ENCODE results near the gene ISM1.

The ISM1 gene

DNA sequence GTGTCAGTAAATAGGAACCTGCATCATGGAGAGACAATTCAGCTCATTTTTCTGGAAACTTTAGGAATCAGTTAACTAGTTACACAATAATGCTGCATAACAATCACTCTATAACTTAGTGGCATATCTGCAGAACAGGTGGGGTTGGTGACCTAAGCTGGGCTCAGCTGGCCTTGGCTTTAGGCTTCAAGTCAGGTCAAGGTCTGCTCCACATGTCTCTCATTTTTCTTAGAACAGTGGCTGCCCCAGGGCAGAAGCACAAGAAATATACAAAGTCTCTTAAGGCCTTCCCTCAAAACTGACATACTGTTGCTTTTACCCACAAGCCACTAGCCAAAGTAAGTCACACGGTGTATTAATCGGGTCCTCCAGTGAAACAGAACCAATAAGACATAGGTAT, 14.1 kb upstream of the ISM1 start:
- Histone ChIP-seq H3K36me3 (ENCODE audit: control insufficient read depth, insufficient read depth, low read length) (no peaks in the 10 kb centered on the region), H3K27ac (ENCODE audit: low read depth, low read length) (no peak overlapping the region), H3K27me3 (ENCODE audit: control insufficient read depth, insufficient read depth, low read length) (no peaks in the 10 kb centered on the region), H3K4me1 (ENCODE audit: control insufficient read depth, insufficient read depth, low read length) (no peaks in the 10 kb centered on the region), H3K9ac (ENCODE audit: low read length) (no peak overlapping the region), H3K4me3 (ENCODE audit: low read length) (no peak overlapping the region)

DNA sequence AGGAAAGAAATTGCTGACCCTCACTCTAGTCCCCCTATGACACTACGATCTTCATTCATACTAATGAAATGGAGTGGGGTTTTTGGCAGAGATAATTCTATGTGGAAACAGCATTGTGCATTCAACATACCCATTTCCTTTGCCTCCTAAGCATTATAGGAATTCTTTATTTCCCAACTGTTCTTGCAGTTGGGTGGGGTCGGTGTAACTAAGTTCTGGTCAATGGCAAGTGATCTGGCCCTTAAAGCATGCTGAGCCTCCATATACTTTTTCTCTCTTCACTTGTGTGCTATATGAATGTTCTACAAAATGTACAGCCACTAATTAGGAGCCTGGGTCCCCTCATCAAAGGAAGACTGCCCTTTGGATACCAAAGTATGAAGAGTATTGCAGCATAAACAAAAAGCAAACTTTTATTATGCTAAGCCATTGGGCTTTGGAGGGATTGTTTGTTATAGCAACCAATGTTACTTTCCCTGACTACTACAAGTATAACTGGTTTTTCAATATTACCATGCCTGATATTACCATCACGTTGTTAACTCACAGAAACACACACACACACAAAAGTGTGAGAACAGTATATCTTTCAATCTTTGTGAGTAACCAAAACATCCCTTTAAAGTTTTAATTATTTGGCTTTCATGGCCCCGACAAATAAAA, 9.0 kb upstream of the ISM1 start:
- no peaks in the 10 kb centered on the region for H3K36me3 ChIP-seq (ENCODE audit: control insufficient read depth, insufficient read depth, low read length)
- no peaks in the 10 kb centered on the region for H3K27me3 ChIP-seq (ENCODE audit: control insufficient read depth, insufficient read depth, low read length)
- H3K4me3 ChIP-seq (ENCODE audit: low read length), result no peak overlapping the region
- no peak overlapping the region for H3K9ac ChIP-seq (ENCODE audit: low read length)
- H3K27ac ChIP-seq (ENCODE audit: low read depth, low read length), result no peak overlapping the region
- H3K4me1 ChIP-seq (ENCODE audit: control insufficient read depth, insufficient read depth, low read length), result no peaks in the 10 kb centered on the region

DNA sequence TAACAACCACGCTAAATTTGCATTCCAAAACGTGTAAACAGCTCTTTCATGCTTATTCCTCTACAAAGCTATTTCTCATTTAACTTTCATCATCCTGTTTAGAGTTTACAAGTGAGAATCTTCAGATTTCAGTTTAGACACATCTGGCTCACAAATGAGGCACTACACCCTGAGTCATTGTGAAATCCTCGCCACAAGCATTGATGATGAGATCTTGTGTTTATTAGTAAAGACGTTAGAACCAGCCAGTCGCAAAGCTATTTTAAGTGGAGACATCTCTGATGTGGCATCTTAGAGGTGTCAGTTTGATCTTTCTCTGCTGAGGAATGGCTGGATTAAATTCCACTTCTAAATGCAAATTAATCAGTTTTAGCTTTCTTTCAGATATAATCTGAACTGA, 8.3 kb upstream of the ISM1 start:
- Histone ChIP-seq H3K27ac (ENCODE audit: low read depth, low read length) (no peak overlapping the region), H3K4me3 (ENCODE audit: low read length) (no peak overlapping the region), H3K27me3 (ENCODE audit: control insufficient read depth, insufficient read depth, low read length) (no peaks in the 10 kb centered on the region), H3K9ac (ENCODE audit: low read length) (no peak overlapping the region), H3K36me3 (ENCODE audit: control insufficient read depth, insufficient read depth, low read length) (no peaks in the 10 kb centered on the region), H3K4me1 (ENCODE audit: control insufficient read depth, insufficient read depth, low read length) (no peaks in the 10 kb centered on the region)

DNA sequence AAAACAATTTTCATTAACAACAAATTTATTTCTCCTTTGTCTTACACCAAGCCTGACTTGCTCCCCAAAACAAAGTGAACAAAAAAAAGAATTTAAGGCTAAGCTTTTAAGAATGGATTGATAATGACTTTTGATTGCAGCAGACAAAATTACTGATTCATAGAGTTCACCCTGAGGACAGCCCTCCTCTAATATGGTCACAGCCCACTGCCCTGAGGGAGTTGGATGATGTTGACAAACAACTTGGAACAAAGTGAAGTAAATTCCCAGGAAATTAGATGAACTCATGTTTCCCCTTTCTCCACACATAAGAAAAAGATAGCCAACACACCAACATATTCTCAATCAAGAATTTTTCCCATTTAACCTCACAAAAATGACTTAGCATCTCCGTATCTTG, 7.7 kb upstream of the ISM1 start:
- H3K4me3 ChIP-seq (ENCODE audit: low read length), result no peak overlapping the region
- H3K27ac ChIP-seq (ENCODE audit: low read depth, low read length), result no peak overlapping the region
- H3K4me1 ChIP-seq (ENCODE audit: control insufficient read depth, insufficient read depth, low read length), result no peaks in the 10 kb centered on the region
- H3K27me3 ChIP-seq (ENCODE audit: control insufficient read depth, insufficient read depth, low read length), result no peaks in the 10 kb centered on the region
- H3K36me3 ChIP-seq (ENCODE audit: control insufficient read depth, insufficient read depth, low read length), result no peaks in the 10 kb centered on the region
- H3K9ac ChIP-seq (ENCODE audit: low read length), result no peak overlapping the region

DNA sequence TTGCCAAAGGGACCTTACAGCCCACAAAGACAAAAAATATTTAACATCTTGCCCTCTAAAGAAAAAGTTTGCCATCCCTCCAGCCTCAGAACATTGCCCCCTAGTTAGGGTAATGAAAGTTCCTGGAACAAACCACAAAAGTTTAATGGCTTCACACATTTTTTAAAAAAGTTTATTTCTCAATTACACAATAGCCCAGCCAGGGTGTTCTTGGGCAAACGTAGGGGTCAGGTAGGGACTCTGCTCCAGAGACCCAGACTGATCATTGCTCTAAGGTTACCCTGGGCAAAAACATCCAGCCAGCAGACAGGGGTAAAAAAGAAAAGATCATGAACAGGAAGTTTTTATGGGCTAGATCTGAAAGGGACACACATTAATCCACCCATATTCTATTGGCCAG, 4.5 kb upstream of the ISM1 start:
- peaks cover 14% of the 10 kb centered on the region for H3K27me3 ChIP-seq (ENCODE audit: control insufficient read depth, insufficient read depth, low read length)
- H3K36me3 ChIP-seq (ENCODE audit: control insufficient read depth, insufficient read depth, low read length), result no peaks in the 10 kb centered on the region
- no peak overlapping the region for H3K27ac ChIP-seq (ENCODE audit: low read depth, low read length)
- H3K4me3 ChIP-seq (ENCODE audit: low read length), result no peak overlapping the region
- H3K9ac ChIP-seq (ENCODE audit: low read length), result no peak overlapping the region
- peaks cover 3% of the 10 kb centered on the region for H3K4me1 ChIP-seq (ENCODE audit: control insufficient read depth, insufficient read depth, low read length)

DNA sequence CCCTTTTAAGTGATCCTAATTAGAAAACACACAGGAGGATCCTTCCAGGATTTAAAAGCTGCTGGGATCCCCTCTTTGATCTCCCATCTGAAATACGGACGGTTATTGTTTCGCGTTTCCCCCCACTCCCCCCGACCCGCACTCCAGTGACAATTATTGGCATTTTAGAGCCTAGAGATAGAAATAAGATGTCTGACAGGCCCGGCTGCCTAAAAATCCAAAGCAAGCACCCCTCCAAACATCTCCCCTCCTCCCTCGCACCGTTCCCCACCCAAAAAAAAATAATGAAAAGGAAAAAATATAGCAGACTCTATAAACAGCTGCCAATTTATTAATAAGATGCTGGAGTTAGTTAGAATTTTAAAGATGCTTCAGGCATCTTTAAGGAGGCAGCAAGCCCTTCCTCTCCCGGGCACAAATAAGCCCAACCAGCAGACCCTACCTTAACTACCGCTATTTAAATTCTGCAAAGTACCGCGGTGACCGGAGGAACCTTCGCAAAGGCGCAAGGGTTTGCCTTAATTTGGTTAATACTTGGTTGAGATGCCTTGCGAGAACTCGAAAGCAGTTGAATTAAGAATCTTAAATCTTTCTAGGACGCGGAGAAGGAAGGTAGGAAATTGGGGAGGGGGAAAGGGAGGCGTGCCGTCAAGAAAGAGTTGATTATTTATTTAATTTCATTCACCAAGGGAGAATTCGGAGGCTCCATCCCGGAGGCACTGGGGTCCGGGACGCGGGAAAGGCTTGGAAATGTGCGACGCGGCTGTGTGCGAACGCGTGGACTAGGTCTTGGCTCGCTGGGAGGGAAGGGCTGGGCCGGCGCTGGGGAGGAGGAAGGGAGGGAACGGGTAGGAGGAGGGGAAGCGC, 1.5 kb upstream of the ISM1 start:
- Histone ChIP-seq H3K9ac (ENCODE audit: low read length) (no peak overlapping the region), H3K27ac (ENCODE audit: low read depth, low read length) (no peak overlapping the region), H3K27me3 (ENCODE audit: control insufficient read depth, insufficient read depth, low read length) (peaks cover 23% of the 10 kb centered on the region), H3K4me1 (ENCODE audit: control insufficient read depth, insufficient read depth, low read length) (peaks cover 3% of the 10 kb centered on the region), H3K36me3 (ENCODE audit: control insufficient read depth, insufficient read depth, low read length) (no peaks in the 10 kb centered on the region), H3K4me3 (ENCODE audit: low read length) (peak overlapping the region; percentile 71)

DNA sequence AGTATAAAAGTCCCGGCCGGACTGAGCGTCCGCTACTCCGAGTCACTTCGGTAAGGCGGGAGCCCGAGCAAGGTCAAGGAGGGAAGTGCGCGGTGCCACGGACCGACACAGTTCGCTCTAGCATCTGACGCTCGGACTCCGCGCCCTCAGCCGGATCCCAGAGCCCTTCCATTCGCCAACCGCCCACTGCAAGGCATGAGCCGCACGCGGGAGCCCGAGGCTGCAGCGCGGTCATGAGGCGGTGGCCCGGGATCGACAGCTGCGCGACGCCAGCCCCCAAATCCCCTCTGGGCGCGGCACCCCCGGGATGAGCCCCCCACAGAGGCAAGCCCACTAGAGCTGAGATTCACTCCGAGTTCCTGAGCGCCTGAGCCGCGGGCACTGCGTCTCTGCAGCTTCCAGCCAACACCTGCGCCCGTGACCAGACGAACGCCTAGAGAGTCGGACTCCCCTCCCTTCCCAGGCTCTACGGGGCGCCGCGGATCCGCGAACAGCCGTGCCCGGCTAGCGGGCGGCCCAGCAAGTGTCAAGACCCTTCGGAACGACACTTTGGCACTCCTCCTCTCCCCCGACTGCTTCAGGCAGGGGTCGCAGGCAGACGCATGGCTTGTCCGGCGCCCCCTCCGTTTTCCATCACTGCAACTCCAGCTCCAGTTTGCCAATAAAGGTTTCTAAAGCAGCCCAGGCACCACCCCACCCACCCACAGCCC, 725 bp upstream of the ISM1 start:
- H3K4me3 ChIP-seq (ENCODE audit: low read length), result peak overlapping the region; percentile 71
- H3K36me3 ChIP-seq (ENCODE audit: control insufficient read depth, insufficient read depth, low read length), result no peaks in the 10 kb centered on the region
- H3K9ac ChIP-seq (ENCODE audit: low read length), result no peak overlapping the region
- peaks cover 23% of the 10 kb centered on the region for H3K27me3 ChIP-seq (ENCODE audit: control insufficient read depth, insufficient read depth, low read length)
- no peak overlapping the region for H3K27ac ChIP-seq (ENCODE audit: low read depth, low read length)
- H3K4me1 ChIP-seq (ENCODE audit: control insufficient read depth, insufficient read depth, low read length), result peaks cover 3% of the 10 kb centered on the region

DNA sequence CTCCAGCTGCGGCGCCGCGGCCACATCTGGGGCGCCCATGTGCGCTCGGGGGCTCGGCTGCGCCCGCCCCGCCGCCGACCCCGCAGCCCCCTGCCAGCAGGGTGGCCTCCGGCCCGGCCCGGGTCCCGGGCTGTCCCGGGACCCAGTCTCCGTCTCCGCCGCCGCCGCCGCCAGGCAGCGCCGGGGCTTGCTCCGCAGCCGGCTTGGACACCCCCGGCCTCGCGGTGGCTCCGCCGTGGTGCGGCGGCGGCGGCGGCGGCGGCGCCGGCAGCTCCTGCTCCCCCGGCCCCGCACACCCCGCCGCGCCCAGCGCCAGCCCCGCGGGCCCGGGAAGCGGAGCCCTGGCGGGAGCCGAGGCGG, 219 bp downstream of the ISM1 start:
- H3K4me1 ChIP-seq (ENCODE audit: control insufficient read depth, insufficient read depth, low read length), result peaks cover 3% of the 10 kb centered on the region
- H3K27ac ChIP-seq (ENCODE audit: low read depth, low read length), result no peak overlapping the region
- peaks cover 23% of the 10 kb centered on the region for H3K27me3 ChIP-seq (ENCODE audit: control insufficient read depth, insufficient read depth, low read length)
- H3K4me3 ChIP-seq (ENCODE audit: low read length), result no peak overlapping the region
- no peak overlapping the region for H3K9ac ChIP-seq (ENCODE audit: low read length)
- H3K36me3 ChIP-seq (ENCODE audit: control insufficient read depth, insufficient read depth, low read length), result no peaks in the 10 kb centered on the region

DNA sequence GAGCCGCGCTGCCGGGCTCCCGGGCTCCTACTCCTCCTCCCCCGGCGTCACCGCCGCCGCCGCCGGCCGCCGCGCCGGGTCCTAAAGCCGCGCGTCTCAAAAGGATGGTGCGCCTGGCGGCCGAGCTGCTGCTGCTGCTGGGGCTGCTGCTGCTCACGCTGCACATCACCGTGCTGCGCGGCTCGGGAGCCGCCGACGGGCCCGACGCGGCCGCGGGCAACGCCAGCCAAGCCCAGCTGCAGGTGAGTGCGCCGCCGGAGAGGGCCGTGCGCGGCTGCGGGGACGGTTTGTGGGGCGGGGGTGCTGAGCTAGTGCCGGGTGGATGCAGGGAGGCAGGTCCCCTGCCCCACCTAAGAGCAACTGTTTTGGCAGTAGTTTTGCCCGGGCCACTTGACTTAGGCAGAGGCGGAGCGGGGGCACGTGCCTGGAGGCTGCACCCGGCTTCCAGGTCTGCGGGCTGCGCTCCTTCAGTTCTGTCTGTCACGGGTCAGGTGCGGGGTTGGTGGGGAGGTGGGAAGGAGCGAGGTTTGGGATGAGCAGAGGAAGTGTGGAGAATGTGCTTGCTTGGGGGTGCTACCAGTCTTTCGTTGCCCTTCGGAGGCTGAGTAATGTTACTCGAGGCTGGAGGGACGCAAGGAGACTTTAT, 722 bp downstream of the ISM1 start:
- Histone ChIP-seq H3K4me3 (ENCODE audit: low read length) (peak overlapping the region; percentile 63), H3K36me3 (ENCODE audit: control insufficient read depth, insufficient read depth, low read length) (no peaks in the 10 kb centered on the region), H3K9ac (ENCODE audit: low read length) (no peak overlapping the region), H3K4me1 (ENCODE audit: control insufficient read depth, insufficient read depth, low read length) (peaks cover 3% of the 10 kb centered on the region), H3K27me3 (ENCODE audit: control insufficient read depth, insufficient read depth, low read length) (peaks cover 23% of the 10 kb centered on the region), H3K27ac (ENCODE audit: low read depth, low read length) (no peak overlapping the region)

DNA sequence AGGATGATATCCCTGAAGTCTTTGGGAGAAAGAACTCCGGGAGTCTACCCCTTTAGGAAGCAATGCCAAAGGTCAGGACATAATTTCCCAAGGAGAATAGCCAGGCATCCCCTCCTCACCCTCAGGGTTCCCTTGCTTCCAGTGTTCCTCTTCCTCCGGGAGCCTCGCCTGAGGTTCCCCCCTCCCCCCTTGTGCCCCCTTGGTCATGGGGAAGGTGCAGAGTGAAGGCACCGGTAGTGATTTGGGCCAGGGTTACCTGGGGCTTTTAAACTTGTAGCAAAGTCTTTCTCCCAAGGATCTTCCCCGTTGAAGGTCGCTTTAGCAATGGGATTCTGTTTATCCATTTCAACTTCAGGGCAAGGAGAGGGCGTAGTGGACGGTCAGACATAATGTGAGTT, 1.2 kb downstream of the ISM1 start:
- Histone ChIP-seq H3K27me3 (ENCODE audit: control insufficient read depth, insufficient read depth, low read length) (peaks cover 23% of the 10 kb centered on the region), H3K4me3 (ENCODE audit: low read length) (peak overlapping the region; percentile 63), H3K36me3 (ENCODE audit: control insufficient read depth, insufficient read depth, low read length) (no peaks in the 10 kb centered on the region), H3K4me1 (ENCODE audit: control insufficient read depth, insufficient read depth, low read length) (peaks cover 3% of the 10 kb centered on the region), H3K27ac (ENCODE audit: low read depth, low read length) (no peak overlapping the region), H3K9ac (ENCODE audit: low read length) (no peak overlapping the region)

DNA sequence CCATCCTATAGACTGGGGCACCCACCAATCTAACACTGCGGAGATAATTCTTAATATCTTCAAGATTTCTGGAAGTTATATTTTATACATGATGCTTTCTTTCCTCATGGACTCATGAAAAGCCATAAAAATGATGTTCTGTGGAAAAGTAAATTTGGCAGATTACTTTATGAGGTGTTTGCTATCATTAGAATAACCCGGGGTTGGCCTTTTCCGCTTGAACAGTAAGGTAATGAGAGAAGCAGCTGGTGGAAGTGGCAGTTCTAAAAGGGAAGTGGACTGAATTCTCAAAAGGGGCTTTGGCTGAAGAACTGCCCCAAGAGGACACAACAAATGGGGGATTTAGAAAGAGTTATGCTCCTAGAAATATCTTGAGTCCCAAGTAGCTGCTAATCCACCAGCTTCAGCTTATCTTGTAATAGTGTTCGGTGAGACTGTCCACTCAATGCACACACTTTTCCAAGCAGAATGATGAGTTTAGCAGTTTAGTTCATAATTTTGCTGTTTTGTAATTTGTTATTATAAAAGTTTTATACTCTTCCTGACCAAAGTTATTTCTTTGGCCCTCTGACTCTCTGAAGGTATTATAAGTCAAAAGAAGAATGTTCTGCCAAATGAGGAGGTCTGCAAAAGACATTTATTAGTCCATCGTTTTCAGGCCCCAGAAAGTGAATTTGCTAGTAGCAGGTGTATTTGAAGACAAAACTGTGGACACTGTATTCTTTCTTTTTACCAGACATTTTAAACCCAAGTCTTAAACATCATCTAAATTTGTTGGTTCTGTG, 2.9 kb downstream of the ISM1 start:
- Histone ChIP-seq H3K4me1 (ENCODE audit: control insufficient read depth, insufficient read depth, low read length) (peaks cover 3% of the 10 kb centered on the region), H3K9ac (ENCODE audit: low read length) (no peak overlapping the region), H3K4me3 (ENCODE audit: low read length) (no peak overlapping the region), H3K27me3 (ENCODE audit: control insufficient read depth, insufficient read depth, low read length) (peaks cover 23% of the 10 kb centered on the region), H3K36me3 (ENCODE audit: control insufficient read depth, insufficient read depth, low read length) (no peaks in the 10 kb centered on the region), H3K27ac (ENCODE audit: low read depth, low read length) (no peak overlapping the region)

DNA sequence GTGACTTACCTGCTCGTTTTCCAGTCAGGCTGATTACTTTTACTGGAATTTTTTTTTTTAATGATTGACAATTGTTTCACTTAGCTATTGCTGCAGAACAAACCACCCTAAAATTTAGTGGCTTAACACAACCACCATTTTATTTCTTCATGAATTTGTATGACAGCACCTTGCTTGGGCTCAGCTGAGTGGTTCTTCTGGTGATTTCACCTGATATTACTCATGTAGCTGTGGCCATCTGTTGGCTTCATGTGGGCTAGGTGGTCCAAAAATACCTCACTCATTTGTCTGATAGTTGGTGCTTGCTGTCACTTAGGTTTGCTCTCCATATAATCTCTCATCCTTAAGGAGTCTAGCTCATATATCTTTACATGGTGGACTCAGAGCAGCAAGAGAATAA, 5.3 kb downstream of the ISM1 start:
- no peak overlapping the region for H3K27ac ChIP-seq (ENCODE audit: low read depth, low read length)
- H3K27me3 ChIP-seq (ENCODE audit: control insufficient read depth, insufficient read depth, low read length), result peaks cover 9% of the 10 kb centered on the region
- H3K4me1 ChIP-seq (ENCODE audit: control insufficient read depth, insufficient read depth, low read length), result no peaks in the 10 kb centered on the region
- H3K9ac ChIP-seq (ENCODE audit: low read length), result no peak overlapping the region
- H3K4me3 ChIP-seq (ENCODE audit: low read length), result no peak overlapping the region
- no peaks in the 10 kb centered on the region for H3K36me3 ChIP-seq (ENCODE audit: control insufficient read depth, insufficient read depth, low read length)
